ENCODE measurements around the gene GPC5. TPM values are rescaled to one million over a fixed set of nuclear protein-coding genes. Genes with fewer than 3 reads are reported as not detected.

The GPC5 gene
- total RNA-seq, 2 experiments from 2014 or later, result 2.4 TPM; not detected in 1

- Histone ChIP-seq H3K4me3 (ENCODE audit: low read depth, low read length, poor library complexity, severe bottlenecking) (no peak overlapping the region), H4K20me1 (ENCODE audit: insufficient read depth, low read length) (no peaks in the 10 kb centered on the region), H2AFZ (ENCODE audit: low read length) (no peak overlapping the region), H3K9me2 (ENCODE audit: insufficient read depth, low read length) (no peaks in the 10 kb centered on the region), H3K36me3 (ENCODE audit: insufficient read depth, low read length) (no peaks in the 10 kb centered on the region), H3K9me3 (ENCODE audit: low read length) (no peaks in the 10 kb centered on the region), H3K4me1 (ENCODE audit: insufficient read depth, low read length, poor library complexity, severe bottlenecking) (no peaks in the 10 kb centered on the region), H3K27ac (ENCODE audit: low read depth, low read length, poor library complexity, severe bottlenecking) (no peak overlapping the region), H3K4me2 (ENCODE audit: low read length) (no peak overlapping the region), H3K79me2 (ENCODE audit: insufficient read depth, low read depth, low read length) (no peaks in the 10 kb centered on the region)
- intact Hi-C loops (cut with micrococcal nuclease; ENCODE audit: unreplicated experiment), result no loop called here
- no peak for DNase-seq (ENCODE audit: low spot score)
- no TSS peak for BruUV-seq (replicated peaks)
- ChIA-PET POLR2A (interaction anchor here (0.8 to 1.0 kb wide), 4 partner anchors 8 to 693 kb away, joined by 3 to 4 read pairs (median 4); no protein-coding TSS in a partner anchor), CTCF (ENCODE audit: unreplicated experiment) (no interaction called here)
- TF ChIP-seq EZH2phosphoT487 (IDR thresholded peaks at IDR 0.05; ENCODE audit: borderline replicate concordance, low read depth, low read length) (no peak), CTCF (conservative IDR thresholded peaks at IDR 0.05; ENCODE audit: low read length) (no peak)
Observed at GRCh38 chr13:91745967-91746366, 347.5 kb downstream of the GPC5 start.

GRCh38 chr13:91747186-91747585 is 348.8 kb downstream of the GPC5 start:
- Histone ChIP-seq H4K20me1 (ENCODE audit: insufficient read depth, low read length) (no peaks in the 10 kb centered on the region), H3K4me2 (ENCODE audit: low read length) (no peak overlapping the region), H2AFZ (ENCODE audit: low read length) (no peak overlapping the region), H3K9me3 (ENCODE audit: low read length) (no peaks in the 10 kb centered on the region), H3K9me2 (ENCODE audit: insufficient read depth, low read length) (no peaks in the 10 kb centered on the region), H3K4me3 (ENCODE audit: low read depth, low read length, poor library complexity, severe bottlenecking) (no peak overlapping the region), H3K27ac (ENCODE audit: low read depth, low read length, poor library complexity, severe bottlenecking) (no peak overlapping the region), H3K4me1 (ENCODE audit: insufficient read depth, low read length, poor library complexity, severe bottlenecking) (no peaks in the 10 kb centered on the region), H3K79me2 (ENCODE audit: insufficient read depth, low read depth, low read length) (no peaks in the 10 kb centered on the region), H3K36me3 (ENCODE audit: insufficient read depth, low read length) (no peaks in the 10 kb centered on the region)
- BruUV-seq (replicated peaks), result no TSS peak
- no peak for DNase-seq (ENCODE audit: low spot score)
- POLR2A ChIA-PET, result interaction anchor here (0.6 to 1.1 kb wide), 5 partner anchors 9 to 526 kb away, joined by 3 to 5 read pairs (median 4); no protein-coding TSS in a partner anchor
- no peak for TF ChIP-seq CTCF (conservative IDR thresholded peaks at IDR 0.05; ENCODE audit: low read length)
- TF ChIP-seq EZH2phosphoT487 (IDR thresholded peaks at IDR 0.05; ENCODE audit: borderline replicate concordance, low read depth, low read length), result no peak
- intact Hi-C loops (cut with micrococcal nuclease; ENCODE audit: unreplicated experiment), result no loop called here
- CTCF ChIA-PET (ENCODE audit: unreplicated experiment), result no interaction called here

- no TSS peak for BruUV-seq (replicated peaks)
- H3K27ac ChIP-seq (ENCODE audit: low read depth, low read length, poor library complexity, severe bottlenecking), result no peak overlapping the region
Observed at GRCh38 chr13:91748416-91749089, 350.1 kb downstream of the GPC5 start.

More at GRCh38 chr13:91748416-91749089, 350.1 kb downstream of the GPC5 start:
- Histone ChIP-seq H3K79me2 (ENCODE audit: insufficient read depth, low read depth, low read length) (no peaks in the 10 kb centered on the region), H3K4me1 (ENCODE audit: insufficient read depth, low read length, poor library complexity, severe bottlenecking) (no peaks in the 10 kb centered on the region), H3K4me3 (ENCODE audit: low read depth, low read length, poor library complexity, severe bottlenecking) (no peak overlapping the region), H3K4me2 (ENCODE audit: low read length) (no peak overlapping the region), H3K9me3 (ENCODE audit: low read length) (no peaks in the 10 kb centered on the region), H4K20me1 (ENCODE audit: insufficient read depth, low read length) (no peaks in the 10 kb centered on the region), H3K9me2 (ENCODE audit: insufficient read depth, low read length) (no peaks in the 10 kb centered on the region), H3K36me3 (ENCODE audit: insufficient read depth, low read length) (no peaks in the 10 kb centered on the region), H2AFZ (ENCODE audit: low read length) (no peak overlapping the region)
- TF ChIP-seq EZH2phosphoT487 (IDR thresholded peaks at IDR 0.05; ENCODE audit: borderline replicate concordance, low read depth, low read length) (no peak), CTCF (conservative IDR thresholded peaks at IDR 0.05; ENCODE audit: low read length) (no peak)
- intact Hi-C loops (cut with micrococcal nuclease; ENCODE audit: unreplicated experiment), result no loop called here
- ChIA-PET POLR2A (interaction anchor here (1.1 kb wide), 1 partner anchor 10 kb away, joined by 5 read pairs; no protein-coding TSS in a partner anchor), CTCF (ENCODE audit: unreplicated experiment) (no interaction called here)
- no peak for DNase-seq (ENCODE audit: low spot score)

Data from OCI-LY7 (cell line).